GM19023 (cell line): ENCODE results near the gene HYAL2.

ENCODE experiments used
- ATAC-seq: cut with Tn5 transposase; IDR thresholded peaks from one replicate; pipeline ENCODE4 v1.9.1; 2021; ENCODE audit warnings: mild to moderate bottlenecking, moderate library complexity; ENCODE audit not compliant: unreplicated experiment

The HYAL2 gene

GRCh38 chr3:50351323-50351697 is 28.8 kb upstream of the HYAL2 start:
- no peak for ATAC-seq

GRCh38 chr3:50350527-50351322 is 28.2 kb upstream of the HYAL2 start, which contains the start of the genes CYB561D2 and NPRL2:
Gene CYB561D2, plus strand, starts transcription at chr3:50350862. Its CDS starts 572 bp downstream, at chr3:50351434.
Gene NPRL2, minus strand, starts transcription at chr3:50350775. Its CDS starts 123 bp downstream, at chr3:50350652.
- ATAC-seq = peak; percentile 83

GRCh38 chr3:50350213-50350526 is 27.6 kb upstream of the HYAL2 start:
- ATAC-seq = no peak

- no peak for ATAC-seq
Observed at GRCh38 chr3:50347187-50347813, 24.8 kb upstream of the HYAL2 start.

GRCh38 chr3:50345586-50346234 is 23.2 kb upstream of the HYAL2 start, which contains the start of gene ZMYND10:
Gene ZMYND10, minus strand, starts transcription at chr3:50345732. Its CDS starts 153 bp downstream, at chr3:50345579.
- no peak for ATAC-seq

GRCh38 chr3:50345008-50345407 is 22.5 kb upstream of the HYAL2 start:
- ATAC-seq = no peak

- ATAC-seq = no peak
Observed at GRCh38 chr3:50342813-50343633, 20.5 kb upstream of the HYAL2 start.

GRCh38 chr3:50341996-50342650 is 19.6 kb upstream of the HYAL2 start:
- no peak for ATAC-seq

- ATAC-seq = no peak
Observed at GRCh38 chr3:50341537-50341936, 19.0 kb upstream of the HYAL2 start.

- no peak for ATAC-seq
Observed at GRCh38 chr3:50340448-50341329, 18.1 kb upstream of the HYAL2 start, which contains the start of gene RASSF1. Gene RASSF1, minus strand, starts transcription at chr3:50340836. Its CDS starts 31 bp downstream, at chr3:50340805.

GRCh38 chr3:50340147-50340447 is 17.6 kb upstream of the HYAL2 start:
- no peak for ATAC-seq

- ATAC-seq = no peak
Observed at GRCh38 chr3:50339485-50340146, 17.1 kb upstream of the HYAL2 start.

GRCh38 chr3:50338965-50339364 is 16.4 kb upstream of the HYAL2 start:
- ATAC-seq = no peak

- ATAC-seq = peak; percentile 74
Observed at GRCh38 chr3:50337175-50337861, 14.8 kb upstream of the HYAL2 start.

GRCh38 chr3:50336452-50337174 is 14.1 kb upstream of the HYAL2 start:
- ATAC-seq = peak; percentile 31

GRCh38 chr3:50334339-50335075 is 12.0 kb upstream of the HYAL2 start:
- no peak for ATAC-seq

GRCh38 chr3:50333744-50334328 is 11.3 kb upstream of the HYAL2 start:
- no peak for ATAC-seq
